ENCODE results near the gene RBPJ.

DNA sequence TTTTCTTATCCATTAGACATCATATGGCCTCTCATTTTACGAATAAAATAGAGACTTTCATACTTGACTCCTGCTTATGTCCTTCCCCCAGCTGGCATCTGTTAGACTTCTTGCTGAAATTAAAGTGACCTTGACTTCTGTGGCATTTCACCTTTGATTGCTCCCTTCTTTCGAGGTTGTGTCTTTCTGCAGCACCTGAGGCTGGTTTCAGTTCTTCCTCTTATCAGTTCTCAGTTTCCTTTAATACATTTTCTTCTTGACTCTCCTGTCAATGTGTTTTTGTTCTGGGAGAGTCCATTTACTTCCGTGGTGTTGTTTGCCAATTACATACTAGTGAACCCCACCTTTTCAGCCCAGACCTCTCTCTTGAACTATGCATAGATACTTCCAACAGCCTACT, 81.6 kb downstream of the RBPJ start:
- TF ChIP-seq BHLHE40 (IDR thresholded peaks at IDR 0.05; ENCODE audit: borderline replicate concordance) (no peak), SP1 (IDR thresholded peaks at IDR 0.05) (no peak), ELF4 (IDR thresholded peaks at IDR 0.05) (no peak), SUZ12 (IDR thresholded peaks at IDR 0.05) (no peak), HDGF (IDR thresholded peaks at IDR 0.05; ENCODE audit: borderline replicate concordance) (no peak), ZNF384 (IDR thresholded peaks at IDR 0.05) (no peak)
